Left renal cortex interstitium (tissue), 4 donors: ENCODE results near the gene PRXL2B. TPM values are rescaled to one million over a fixed set of nuclear protein-coding genes. Genes with fewer than 3 reads are reported as not detected.

ENCODE experiments used
- DNase-seq, 4 donors: peaks; one replicate each; pipeline ENCODE4 v3.0.0-alpha.2; 2013; ENCODE audit warnings: low read depth in 4 of 4, low spot score in 2 of 4, missing footprints in 1 of 4
- polyA plus RNA-seq, 4 donors: library from polyadenylated mRNA; unstranded; fragments of 120-200 nt; gene quantifications; one replicate each; pipeline ENCODE4 v1.2.1, GENCODE V29; 2013; ENCODE audit not compliant: insufficient read length in 4 of 4

The PRXL2B gene, protein sequence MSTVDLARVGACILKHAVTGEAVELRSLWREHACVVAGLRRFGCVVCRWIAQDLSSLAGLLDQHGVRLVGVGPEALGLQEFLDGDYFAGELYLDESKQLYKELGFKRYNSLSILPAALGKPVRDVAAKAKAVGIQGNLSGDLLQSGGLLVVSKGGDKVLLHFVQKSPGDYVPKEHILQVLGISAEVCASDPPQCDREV
- 10 to 100 TPM; 37.4 to 50.0 (median 43.5) TPM for polyA plus RNA-seq

DNA sequence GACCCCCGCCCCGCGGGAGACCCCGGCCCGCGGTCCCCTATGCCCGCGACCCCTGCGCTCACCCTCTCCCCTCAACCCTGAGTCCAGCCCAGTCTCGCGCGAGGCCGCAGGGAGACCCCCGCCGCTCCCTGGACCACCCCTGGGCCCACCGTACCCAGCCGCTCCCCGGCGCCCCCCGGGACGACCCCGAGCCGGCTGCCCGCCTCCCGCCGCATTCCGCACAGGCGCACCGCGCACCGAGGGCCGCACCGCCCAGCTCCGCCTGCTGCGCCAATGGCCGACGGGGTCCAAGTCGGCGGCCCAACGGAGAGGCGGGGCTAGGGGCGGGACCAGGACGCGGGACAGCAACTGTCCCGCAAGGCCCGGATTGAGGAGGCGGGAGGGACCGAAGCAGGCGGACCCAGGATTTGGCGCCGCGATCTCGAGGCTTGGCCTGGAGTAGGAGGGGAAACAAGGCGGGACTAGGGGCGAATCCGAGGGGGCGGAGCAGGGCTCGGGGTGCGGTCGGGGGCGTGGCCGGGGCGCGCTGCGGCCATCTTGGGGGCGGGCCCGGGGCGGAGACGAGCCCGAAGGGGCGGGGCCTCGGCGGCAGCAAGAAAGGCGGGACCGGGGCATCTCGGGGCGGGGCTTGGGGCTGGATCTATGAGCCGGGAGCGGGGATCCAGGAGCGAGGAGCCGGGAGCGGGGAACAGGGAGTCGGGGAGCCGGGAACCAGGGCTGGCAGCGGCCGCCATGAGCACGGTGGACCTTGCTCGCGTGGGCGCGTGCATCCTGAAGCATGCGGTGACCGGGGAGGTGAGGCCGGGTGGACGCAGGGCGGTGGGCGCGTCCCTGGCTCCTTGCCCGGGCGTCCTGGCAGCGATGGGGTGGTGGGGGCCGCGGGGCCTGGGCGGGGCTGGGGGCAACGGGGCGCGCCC lies at the start of gene PRXL2B:
Gene PRXL2B, plus strand, starts transcription at position 624 of the 917 bp plus-strand sequence. Its CDS starts 109 bp downstream, at position 733.
- peak; percentile 84 to 95 (median 92) for DNase-seq

DNA sequence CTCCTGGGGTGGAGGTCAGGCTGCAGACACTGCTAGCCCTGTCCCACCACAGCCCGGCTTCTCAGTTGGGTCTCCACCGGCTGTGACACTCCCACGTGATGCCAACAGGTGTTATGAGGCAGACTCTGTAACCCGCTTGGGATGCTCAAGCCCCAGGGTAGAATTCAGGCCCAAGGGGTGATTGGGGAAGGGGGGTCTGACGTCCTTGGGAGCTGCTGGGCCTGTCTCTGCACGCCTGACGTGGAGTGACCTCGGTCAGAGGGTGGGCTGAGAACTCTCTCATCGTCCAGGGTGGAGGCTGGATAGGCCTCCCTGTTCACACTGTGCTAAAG lies 48.8 kb upstream of the PRXL2B start:
- DNase-seq, result no peak

DNA sequence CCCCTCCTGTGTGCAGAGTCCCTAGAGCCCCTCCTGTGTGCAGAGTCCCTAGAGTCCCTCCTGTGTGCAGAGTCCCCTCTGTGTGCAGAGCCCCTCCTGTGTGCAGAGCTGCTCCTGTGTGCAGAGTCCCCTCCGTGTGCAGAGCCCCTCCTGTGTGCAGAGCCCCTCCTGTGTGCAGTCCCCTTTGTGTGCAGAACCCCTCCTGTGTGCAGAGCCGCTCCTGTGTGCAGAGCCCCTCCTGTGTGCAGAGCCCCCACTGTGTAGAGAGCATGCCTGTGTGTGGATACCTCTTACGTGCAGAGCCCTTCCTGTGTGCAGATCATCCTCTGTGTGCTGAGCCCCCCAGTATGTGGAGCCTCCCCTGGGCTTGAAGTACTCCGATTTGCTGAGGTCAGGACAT lies 48.2 kb upstream of the PRXL2B start:
- DNase-seq, result no peak

DNA sequence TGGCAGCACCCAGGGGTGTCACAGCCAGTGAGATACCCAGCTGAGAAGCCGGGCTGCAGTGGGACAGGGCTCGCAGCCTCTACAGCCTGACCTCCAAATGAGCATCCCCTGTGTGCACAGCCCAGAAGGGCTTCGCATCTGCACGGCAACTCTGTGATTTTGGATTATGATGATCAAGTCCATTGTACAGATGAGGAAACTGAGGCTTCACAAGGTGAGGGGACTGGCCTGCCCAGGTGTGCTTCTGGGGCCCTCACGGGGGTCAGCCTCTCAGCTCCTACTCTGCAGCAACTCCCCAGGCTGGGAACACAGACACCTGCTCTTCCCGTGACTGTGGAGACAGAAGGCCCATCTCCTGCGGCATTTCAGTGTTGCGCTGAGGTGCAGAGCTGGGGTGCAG lies 47.7 kb upstream of the PRXL2B start:
- no peak for DNase-seq

DNA sequence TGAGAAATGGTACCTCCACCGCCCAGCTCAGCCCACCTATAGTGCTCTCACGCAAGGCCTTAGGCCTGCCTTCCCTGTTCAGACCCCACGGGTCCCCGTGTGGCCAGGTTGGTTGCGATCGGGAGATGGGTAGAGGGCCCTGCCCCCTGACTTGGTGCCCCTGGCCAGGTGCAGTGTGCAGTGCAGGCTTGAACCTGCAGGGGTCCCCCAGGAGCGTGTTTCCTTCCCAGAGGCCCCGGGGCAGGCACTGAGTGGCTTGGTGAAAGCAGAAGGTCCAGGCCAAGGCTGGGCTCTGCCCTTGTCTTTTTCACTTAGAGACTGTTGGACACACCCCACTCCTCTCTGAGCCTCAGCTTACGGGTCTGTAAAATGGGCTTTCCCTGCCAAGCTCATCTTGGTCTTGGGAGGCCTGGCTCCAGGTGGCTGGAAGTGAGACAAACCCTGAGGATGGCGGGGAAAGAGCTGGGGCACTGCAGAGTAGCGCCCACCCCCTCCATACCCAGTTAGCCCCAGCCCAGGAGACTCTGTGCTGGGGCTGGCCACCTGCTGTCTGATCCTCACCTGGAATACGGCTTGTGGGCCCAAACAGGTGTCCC lies 47.2 kb upstream of the PRXL2B start:
- DNase-seq, result no peak

DNA sequence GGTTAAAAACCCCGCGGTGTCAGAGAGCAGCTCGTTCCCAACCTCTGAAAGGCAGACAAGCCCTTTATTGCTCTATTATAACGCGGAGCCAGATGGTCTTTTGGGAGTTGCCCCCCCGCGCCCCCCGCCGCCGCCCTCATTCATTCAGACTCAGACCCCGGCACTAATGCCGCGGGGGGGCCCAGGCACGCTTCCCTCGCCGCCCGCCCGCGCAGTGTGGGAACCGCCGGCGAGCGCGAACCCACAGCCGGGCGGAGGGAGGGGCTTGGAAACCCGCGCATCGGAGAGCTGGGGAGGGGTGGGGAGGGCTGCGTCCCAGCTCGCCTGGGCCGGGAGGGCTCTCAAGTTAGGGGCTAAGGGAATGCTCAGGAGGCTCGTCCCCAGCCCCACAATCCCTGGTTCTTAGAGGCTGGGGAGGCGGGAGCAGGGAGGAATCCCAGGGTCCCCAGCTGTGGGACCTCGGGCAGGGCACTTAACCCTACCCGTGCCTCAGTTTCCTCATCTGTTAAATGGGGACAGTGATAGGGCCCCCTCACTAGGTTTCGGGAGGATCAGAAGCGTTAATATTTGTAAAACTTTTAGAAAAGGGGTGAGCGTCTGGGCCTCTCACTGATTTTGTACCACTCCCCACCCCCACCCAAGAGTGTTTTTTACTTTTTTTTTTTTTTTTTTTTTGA lies 45.6 kb upstream of the PRXL2B start:
- no peak for DNase-seq

DNA sequence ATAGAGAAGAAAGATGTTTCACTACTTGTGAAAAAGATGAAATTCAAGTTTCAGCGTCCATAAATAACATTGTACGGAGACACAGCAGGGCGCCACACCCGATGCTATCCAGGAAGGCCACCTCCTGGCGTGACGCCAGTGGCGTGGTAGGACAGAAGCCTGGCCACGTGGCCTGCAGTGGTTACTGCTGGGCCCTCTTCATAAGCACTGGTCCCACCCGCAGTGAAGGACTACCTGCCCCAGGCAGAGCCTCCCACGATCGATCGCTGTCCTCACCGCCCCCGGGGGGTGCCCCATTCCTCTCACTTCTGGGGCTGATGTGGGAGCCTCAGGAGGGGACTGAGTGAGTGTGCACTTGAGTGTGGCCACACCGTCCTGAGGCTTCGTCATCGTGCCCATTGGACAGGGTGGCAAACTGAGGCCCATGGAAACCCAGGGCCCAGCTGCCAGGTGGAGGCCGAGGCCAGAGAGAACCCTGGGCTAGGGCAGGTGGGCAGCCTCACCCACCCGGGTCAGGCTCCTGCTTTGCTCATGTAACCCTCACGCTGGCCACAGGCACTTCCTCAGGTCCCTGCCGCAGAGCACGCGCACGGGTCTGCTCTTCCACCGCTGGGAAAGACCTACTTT lies 44.8 kb upstream of the PRXL2B start:
- DNase-seq, result no peak

DNA sequence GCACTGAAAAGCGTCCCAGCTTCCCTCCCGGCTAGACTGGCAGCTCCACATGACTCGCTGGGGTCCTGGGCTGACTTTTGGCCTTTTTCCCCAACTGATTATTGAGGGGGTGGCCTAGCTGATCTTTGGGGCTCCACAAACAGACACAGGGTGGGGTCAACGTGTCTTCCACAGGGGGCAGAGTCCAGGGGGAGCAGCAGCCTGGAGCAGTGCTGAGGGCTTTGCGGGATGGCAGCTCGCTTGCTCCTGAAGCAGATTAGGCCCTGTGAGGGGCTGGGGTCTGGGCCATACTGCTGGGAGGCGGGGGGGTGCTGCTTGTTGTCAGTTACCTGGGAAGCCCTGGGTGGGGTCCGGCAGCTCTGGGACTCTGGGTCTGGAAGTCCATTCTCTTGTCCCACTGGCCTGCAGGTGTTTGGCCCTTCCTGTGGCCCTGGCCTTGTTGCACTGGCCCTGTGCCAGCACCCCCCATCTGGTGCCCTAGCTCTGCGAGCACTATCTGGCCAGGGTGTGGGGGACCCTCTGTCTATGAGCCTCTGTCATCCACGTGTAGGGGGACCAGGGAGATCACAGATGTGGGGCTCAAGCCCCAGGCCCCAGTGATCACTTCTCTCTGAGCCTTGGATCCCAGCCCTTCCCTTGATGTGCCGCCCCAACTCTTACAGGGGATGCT lies 44.2 kb upstream of the PRXL2B start:
- no peak for DNase-seq

DNA sequence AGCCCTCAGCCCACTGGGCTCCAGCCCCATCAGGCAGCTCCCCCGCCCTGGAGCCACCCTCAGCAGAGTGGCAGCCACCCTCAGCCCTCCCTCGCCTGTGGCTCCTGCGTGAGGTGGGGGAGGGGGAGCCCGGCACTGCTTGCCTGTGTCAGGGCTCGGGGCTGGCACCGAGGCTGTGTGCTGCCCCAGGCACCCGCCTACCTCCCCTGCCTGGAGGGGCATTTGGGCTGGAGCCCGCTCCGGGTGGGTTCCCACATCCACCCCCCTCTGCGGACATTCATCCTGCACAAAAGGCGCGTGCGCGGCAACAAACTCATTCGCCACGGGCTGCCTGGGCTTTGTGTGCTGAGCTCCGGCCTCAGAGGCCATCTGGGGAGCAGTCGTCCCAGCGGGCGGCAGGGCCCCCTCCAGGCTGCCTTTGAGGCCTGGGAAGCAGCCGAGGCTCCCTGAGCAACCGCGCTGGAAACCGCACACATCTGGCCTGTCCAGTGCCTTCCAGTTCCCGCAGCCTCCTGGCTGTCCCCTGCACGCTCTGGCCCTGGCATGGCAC lies 43.0 kb upstream of the PRXL2B start:
- DNase-seq, result no peak

DNA sequence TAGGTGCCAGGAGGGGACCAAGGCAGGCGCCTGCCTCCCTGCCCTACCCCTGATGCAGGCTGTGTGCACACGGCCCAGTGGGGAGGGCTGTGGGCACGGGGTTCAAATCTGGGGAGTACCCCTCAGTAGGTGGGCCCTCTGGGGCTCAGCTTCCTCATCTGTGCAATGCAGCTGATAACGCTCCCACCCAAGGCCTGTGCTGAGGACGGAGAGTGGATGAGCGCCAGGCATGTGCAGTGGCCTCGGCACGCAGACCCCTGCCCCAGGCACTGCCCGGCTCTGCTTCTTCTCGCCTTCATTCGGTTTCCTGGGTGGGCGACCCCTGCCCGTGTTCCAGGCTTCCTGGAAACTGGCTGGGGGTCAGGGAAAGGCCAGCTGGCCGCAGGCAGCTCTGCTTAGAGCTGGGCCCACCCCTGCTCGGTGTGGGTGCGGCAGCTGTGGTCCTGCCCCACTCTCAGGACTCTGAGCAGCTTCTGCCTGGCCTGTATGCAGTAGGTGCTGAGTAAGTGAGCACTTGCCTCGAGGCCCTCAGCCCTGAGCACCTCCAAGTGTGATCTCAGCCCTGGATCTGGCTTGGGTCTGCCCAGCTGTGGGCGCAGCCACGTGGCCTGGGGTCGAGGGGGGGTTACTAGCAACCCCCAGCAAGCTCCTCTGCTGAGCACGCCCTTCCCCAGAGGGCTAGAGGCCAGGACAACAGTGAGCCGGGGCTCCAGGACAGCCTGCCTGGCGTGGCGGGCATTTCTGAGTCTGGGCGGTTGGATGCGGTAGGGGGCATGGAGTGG lies 42.3 kb upstream of the PRXL2B start:
- DNase-seq, result no peak

DNA sequence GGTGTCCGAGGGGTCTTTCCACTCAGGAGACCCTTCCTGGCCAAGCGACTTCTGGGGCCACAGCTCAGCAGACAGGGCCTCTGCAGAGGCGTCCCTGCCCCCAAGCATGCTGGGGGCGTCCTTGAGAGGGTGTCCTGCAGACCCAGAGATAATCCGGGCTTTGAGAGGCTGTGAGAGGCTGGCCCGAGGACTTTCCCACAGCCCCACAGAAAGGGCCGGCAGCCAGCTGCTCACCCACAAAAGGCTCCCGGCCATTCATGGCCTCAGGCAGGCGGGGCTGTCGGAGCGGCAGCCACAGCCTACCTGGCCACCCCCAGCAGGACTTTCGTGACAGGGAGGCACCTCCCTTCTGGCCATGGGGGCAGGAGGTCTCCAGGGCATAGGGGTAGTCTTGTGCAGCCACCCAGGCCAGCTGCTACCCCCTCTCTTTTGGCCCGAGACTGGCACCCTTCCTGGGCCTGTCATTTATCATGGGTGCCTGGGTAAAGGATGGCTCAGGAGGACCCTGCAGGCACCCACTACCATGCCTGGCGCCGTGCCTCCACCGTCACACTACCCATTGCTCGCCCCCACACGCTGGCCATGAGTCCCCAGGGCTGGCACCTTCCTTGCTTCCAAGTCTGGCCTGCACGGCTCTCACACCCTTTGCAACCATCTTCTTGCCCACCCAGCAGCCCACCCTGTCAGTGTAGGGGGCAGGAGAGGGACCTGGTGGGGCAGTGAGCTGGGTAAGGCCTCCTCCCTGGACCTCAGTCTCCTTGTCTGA lies 41.5 kb upstream of the PRXL2B start:
- DNase-seq, result no peak

DNA sequence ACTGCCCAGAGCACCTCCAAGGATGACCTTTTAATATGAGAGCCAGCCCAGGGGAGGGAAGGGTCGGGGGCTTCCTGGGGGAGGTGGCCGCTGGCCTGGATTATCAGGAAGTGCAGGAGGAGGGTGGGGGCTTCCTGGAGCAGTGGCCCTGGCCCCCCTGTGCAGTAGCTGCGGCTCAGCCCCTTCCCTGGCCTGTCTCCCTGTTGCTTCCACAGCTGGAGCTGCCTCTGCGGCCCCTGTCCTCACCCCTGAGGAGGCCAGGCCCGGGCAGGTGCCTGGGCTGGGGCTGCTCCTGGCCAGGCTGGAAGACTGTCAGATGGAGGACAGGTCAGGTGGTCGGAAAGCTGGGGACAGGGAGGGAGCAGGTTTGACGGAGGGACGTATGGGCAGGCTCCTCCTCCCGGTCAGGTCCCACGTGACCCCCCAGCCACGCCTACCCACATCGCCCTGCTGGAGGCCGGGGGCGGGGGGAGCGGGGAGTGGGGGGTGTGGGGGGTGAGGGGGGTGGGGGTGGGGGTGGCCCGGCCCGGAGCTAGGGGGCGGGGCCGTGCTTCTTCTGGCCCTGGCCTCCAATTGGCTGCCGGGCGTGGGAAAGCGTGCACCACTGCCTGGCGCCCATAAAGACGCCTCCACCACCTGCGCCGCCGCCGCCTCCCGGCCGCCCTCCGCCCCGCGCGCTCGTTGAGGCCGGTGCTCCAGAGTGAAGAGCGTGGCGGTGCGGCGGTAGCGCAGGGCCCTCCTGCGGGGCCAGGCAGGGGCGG lies 40.6 kb upstream of the PRXL2B start:
- DNase-seq, result peak in 2 of 4 donors; percentile 65 to 70

DNA sequence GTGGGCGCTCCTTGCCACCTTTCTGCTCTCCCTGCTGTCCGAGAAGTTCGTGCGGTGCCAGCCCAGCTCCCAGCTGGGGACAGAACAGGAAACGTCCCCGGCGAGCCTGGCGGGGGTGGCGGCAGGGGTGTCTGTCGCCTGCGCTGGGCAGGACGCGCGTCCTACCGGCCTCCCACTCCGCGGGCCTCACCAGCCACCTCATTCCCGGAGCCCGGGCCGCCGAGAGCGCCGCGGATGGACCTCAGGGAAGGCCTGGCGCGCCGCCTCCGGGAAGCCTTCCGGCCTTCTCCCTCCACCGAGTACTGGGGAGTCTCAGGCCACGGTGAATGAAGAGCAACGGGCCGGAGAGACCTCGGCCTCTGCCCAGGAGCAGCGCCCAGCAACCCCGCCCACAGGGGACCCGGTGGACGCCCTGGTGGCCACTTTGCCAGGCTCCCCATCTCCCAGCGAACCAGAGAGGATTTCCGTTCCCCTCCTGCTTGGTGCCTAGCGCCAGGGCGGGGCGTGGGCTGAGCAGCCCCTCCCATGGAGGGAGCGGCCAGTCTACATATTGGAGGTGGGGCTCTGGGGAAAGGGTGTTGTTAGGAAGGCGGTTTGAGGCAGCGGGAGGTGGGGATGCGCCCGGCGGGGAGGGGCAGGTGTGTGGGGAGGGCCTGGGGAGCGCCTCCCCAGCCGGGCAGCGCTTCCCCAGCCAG lies 39.9 kb upstream of the PRXL2B start:
- no peak for DNase-seq

DNA sequence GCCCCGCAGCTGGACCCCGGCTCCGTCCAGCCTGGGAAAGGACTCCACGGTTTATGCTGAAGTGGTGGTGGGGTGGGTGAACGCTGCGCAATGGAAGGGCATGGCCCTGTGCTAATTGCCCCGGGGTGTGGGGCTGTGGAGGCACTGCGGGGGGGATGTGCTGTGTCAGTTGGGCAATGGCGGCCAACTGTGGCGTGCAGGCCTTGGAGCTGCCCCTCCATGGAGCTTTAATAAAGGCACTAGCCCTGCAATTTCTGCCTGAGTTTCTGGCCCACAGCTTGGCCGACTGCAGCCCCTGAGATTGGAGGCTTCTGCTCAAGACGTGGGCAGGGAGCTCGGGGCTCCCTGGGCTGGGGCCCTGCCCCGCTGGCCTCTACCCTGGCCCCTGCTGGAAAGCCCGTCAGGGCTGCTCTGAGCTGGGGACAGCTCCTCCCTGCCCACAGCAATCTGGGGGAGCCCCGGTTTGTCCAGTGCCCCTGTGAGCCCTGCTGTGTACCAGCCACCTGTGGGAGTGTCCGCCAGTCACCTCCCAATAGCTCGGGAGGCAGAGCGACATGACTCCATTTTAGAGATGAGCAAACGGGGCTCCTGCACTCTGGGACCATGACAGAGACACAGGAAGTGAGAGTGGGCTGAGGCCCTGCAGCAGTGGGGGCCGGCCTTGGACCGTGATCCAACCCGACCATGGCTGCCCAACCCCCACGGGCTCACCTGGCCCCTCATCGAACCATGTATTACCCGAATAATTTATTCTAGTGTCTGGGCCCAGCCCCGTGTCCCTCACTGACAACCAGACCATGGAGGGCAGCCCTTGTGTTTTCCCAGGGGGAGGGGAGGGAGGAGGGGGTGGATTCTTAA lies 39.1 kb upstream of the PRXL2B start:
- no peak for DNase-seq

DNA sequence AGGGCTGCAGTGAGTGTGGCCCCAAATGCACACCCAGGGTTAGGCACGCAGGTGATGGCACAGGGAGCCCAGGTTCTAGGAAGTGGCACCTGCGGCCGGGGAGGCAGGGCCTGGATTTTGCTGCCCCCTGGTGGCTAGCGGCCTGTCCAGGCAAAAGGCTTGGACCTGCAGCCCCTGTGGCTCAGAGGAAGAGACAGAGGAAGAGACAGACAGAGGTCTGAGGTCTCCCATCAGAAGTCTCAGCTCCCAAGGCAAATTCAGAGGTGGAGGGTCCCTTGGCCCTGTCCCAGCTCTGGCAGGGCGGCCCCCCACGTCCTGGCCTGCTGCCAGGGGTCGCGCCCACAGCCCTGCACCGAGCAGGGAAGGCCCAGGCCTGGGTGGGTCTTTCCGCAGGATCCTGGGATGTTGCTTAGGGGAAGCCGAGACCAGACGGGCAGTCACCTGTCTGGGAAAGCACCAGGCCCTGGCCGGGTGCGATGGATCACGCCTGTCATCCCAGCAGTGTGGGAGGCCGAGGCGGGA lies 38.4 kb upstream of the PRXL2B start:
- DNase-seq, result peak in 2 of 4 donors; percentile 64 to 73
